RWPE2 (cell line): ENCODE measurements around the gene TUBB4A.

Experiments used
- ATAC-seq: fragments of 200-7000 bp; cut with Tn5 transposase; 3 replicates; pipeline ENCODE4 v1.9.1; 2021; ENCODE audit warnings: low read depth
- DNase-seq: peaks from one replicate; pipeline ENCODE4 v3.0.0-alpha.2; 2020; ENCODE audit warnings: low spot score
- H3K27ac ChIP-seq: fragments of 450-650 bp; 2 replicates; pipeline ENCODE4 v1.5.1; 2017; ENCODE audit warnings: mild to moderate bottlenecking; ENCODE audit not compliant: poor library complexity, severe bottlenecking
- H3K27me3 ChIP-seq: fragments of 250-450 bp; sonication (Bioruptor Pico); 2 replicates; pipeline ENCODE4 v1.5.1; 2021; ENCODE audit warnings: mild to moderate bottlenecking, moderate library complexity; ENCODE audit not compliant: insufficient read depth, poor library complexity, severe bottlenecking
- H3K36me3 ChIP-seq: fragments of 250-450 bp; sonication (Bioruptor Pico); 2 replicates; pipeline ENCODE4 v1.5.1; 2020; ENCODE audit warnings: low read depth, mild to moderate bottlenecking, moderate library complexity
- H3K4me1 ChIP-seq: fragments of 250-450 bp; sonication (Bioruptor Pico); 2 replicates; pipeline ENCODE4 v1.5.1; 2021; ENCODE audit warnings: mild to moderate bottlenecking, moderate library complexity; ENCODE audit not compliant: insufficient read depth, poor library complexity, severe bottlenecking
- H3K4me3 ChIP-seq: fragments of 250-450 bp; sonication (Bioruptor Pico); 2 replicates; pipeline ENCODE4 v1.5.1; 2021; ENCODE audit warnings: mild to moderate bottlenecking, moderate library complexity; ENCODE audit not compliant: severe bottlenecking
- H3K9me3 ChIP-seq: fragments of 250-450 bp; sonication (Bioruptor Pico); 2 replicates; pipeline ENCODE4 v1.5.1; 2021; ENCODE audit warnings: mild to moderate bottlenecking, moderate library complexity; ENCODE audit not compliant: severe bottlenecking
- TF ChIP-seq, protein P1 (sequence below): fragments of 450-650 bp; IDR thresholded peaks from one replicate; pipeline ENCODE4 v1.5.1; 2017; ENCODE audit warnings: mild to moderate bottlenecking, moderate library complexity; ENCODE audit not compliant: poor library complexity, severe bottlenecking

The TUBB4A gene

DNA sequence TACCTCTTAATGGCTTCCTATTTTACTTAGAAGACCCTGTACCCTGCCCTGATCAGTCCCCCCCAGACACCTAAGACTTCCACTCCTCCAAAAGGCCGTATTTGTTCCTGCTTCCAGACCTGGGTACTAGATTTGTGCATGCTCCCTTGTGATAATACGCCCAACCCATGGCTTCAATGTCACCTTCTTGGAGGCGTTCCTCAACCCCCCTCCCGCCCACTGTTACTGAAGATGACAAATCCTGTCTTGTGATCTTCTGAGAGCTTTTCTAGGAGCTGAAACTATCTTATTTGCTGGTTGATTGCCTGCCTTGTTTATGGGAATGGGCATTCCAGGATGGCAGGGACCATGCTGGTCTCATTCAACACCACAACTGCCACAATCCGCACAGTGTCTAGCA, 51.9 kb downstream of the TUBB4A start:
- ATAC-seq (no peak), DNase-seq (no peak)
- TF ChIP-seq, protein P1, sequence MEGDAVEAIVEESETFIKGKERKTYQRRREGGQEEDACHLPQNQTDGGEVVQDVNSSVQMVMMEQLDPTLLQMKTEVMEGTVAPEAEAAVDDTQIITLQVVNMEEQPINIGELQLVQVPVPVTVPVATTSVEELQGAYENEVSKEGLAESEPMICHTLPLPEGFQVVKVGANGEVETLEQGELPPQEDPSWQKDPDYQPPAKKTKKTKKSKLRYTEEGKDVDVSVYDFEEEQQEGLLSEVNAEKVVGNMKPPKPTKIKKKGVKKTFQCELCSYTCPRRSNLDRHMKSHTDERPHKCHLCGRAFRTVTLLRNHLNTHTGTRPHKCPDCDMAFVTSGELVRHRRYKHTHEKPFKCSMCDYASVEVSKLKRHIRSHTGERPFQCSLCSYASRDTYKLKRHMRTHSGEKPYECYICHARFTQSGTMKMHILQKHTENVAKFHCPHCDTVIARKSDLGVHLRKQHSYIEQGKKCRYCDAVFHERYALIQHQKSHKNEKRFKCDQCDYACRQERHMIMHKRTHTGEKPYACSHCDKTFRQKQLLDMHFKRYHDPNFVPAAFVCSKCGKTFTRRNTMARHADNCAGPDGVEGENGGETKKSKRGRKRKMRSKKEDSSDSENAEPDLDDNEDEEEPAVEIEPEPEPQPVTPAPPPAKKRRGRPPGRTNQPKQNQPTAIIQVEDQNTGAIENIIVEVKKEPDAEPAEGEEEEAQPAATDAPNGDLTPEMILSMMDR, result no peak
- Histone ChIP-seq H3K4me3 (no peak overlapping the region), H3K36me3 (peaks cover 13% of the 10 kb centered on the region), H3K27ac (no peak overlapping the region), H3K4me1 (no peaks in the 10 kb centered on the region), H3K9me3 (no peaks in the 10 kb centered on the region), H3K27me3 (no peaks in the 10 kb centered on the region)

DNA sequence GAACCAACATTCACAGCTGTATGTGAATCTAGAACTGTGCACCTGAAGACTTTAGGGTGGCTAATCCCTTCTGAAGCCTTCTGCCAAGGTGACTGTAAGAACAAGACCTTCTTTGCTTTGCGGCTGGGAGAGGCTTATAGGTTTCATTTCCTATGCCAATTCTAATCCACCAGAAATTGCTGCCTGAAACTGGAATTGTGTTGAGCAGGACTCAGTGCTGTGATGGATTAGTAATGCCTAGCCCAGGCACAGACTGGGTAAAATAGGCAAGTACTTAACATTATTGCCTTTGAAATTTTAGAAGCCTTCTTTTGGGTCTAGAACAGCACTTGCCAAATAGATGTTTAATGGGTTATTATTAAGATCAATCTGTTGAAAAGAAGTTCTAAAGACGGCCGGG, 54.1 kb downstream of the TUBB4A start:
- TF ChIP-seq, protein P1, result no peak
- Histone ChIP-seq H3K36me3 (no peaks in the 10 kb centered on the region), H3K27ac (no peak overlapping the region), H3K4me3 (no peak overlapping the region), H3K27me3 (no peaks in the 10 kb centered on the region), H3K9me3 (no peaks in the 10 kb centered on the region), H3K4me1 (no peaks in the 10 kb centered on the region)
- DNase-seq (no peak), ATAC-seq (no peak)

DNA sequence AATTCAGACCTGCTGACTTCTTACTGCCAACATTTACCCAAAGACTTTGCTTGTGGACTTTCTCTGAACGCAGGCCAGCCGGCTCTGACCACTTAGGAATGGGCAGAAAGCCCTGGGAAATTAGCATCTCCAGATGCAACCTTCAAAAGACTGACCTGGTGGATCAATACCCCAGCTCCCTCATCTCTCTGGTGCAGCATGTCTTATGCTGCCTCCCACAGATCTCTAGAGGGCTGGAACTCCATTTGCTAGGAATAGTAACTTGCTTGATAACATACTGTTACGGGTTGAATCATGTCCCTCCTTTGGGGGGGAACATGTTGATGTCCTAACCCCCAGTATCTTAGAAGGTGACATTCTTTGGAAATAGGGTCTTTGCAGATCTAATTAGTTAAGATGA, 55.7 kb downstream of the TUBB4A start:
- H3K27me3 ChIP-seq, result no peaks in the 10 kb centered on the region
- TF ChIP-seq, protein P1, result no peak
- H3K27ac ChIP-seq, result no peak overlapping the region
- DNase-seq (no peak), ATAC-seq (no peak)
- no peaks in the 10 kb centered on the region for H3K36me3 ChIP-seq
- no peaks in the 10 kb centered on the region for H3K4me1 ChIP-seq
- H3K9me3 ChIP-seq, result no peaks in the 10 kb centered on the region
- no peak overlapping the region for H3K4me3 ChIP-seq
